Stomach (tissue), 9 donors: ENCODE results near the gene SUMO3. TPM values are rescaled to one million over a fixed set of nuclear protein-coding genes. Genes with fewer than 3 reads are reported as not detected.

Source experiments
- DNase-seq, 2 donors: peaks; one replicate each; pipeline versions ENCODE4 v3.0.0 to v3.0.0-alpha.2; 2013 to 2019
- H3K27ac ChIP-seq, 5 donors: fragments of 200-600 bp in 4 of 5; sonication (generic) in 4 of 5; one replicate each; pipeline ENCODE4 v1.5.1; 2013 to 2019; ENCODE audit warnings: mild to moderate bottlenecking in 1 of 5, moderate library complexity in 1 of 5
- H3K27me3 ChIP-seq, 3 donors: fragments of 200-600 bp; sonication (generic); one replicate each; pipeline ENCODE4 v1.5.1; 2017 to 2019; ENCODE audit warnings: mixed run types in 1 of 3
- H3K36me3 ChIP-seq, 4 donors: fragments of 200-600 bp; sonication (generic); 1 replicate in 3 of 4; 2 replicates in 1 of 4; pipeline ENCODE4 v1.5.1; 2016 to 2019
- H3K4me1 ChIP-seq, 4 donors: fragments of 200-600 bp; sonication (generic); one replicate each; pipeline ENCODE4 v1.5.1; 2016 to 2019
- H3K4me3 ChIP-seq, 4 donors: fragments of 200-600 bp; sonication (generic) in 3 of 4; one replicate each; pipeline ENCODE4 v1.5.1; 2016 to 2019; ENCODE audit warnings: mild to moderate bottlenecking in 1 of 4
- H3K9me3 ChIP-seq, 4 donors: fragments of 200-600 bp; sonication (generic); one replicate each; pipeline ENCODE4 v1.5.1; 2016 to 2019
- CTCF ChIP-seq, 7 experiments: fragments of 450-650 bp in 4 of 7; fragments of 200-600 bp in 3 of 7; sonication (generic) in 3 of 7; IDR thresholded peaks; one replicate each; pipeline ENCODE4 v1.5.1; 2016 to 2019; ENCODE audit warnings: antibody characterized with exemption in 7 of 7, control low read depth in 2 of 7, mild to moderate bottlenecking in 1 of 7
- EP300 ChIP-seq: sonication (generic); formaldehyde crosslinking; IDR thresholded peaks from one replicate; pipeline ENCODE4 v1.6.1; 2017; ENCODE audit warnings: antibody characterized with exemption
- POLR2A ChIP-seq, 4 donors: fragments of 450-650 bp; IDR thresholded peaks; one replicate each; pipeline ENCODE4 v1.6.1; 2016; ENCODE audit warnings: antibody characterized with exemption in 4 of 4, control low read depth in 2 of 4, mild to moderate bottlenecking in 1 of 4, moderate library complexity in 1 of 4
- POLR2AphosphoS5 ChIP-seq, 3 donors: sonication (generic); formaldehyde crosslinking; IDR thresholded peaks; one replicate each; pipeline ENCODE4 v1.6.1; 2016; ENCODE audit warnings: antibody characterized with exemption in 3 of 3
- WGBS, 5 donors: extraction: QIAGEN DNeasy Blood & Tissue Kit in 3 of 5; methylation state at CpG; one replicate each; pipeline versions ENCODE4 v1.1.5 to v1.1.7; 2013 to 2018; 5-methylcytosine and 5-hydroxymethylcytosine counted together
- intact Hi-C: fragments of 100-400 bp; cut with DNase I; formaldehyde crosslinking; loops from one replicate; pipeline ENCODE4 v1.15.1; 2023; ENCODE audit warnings: low total_unique reads
- polyA plus RNA-seq, 3 donors: library from polyadenylated mRNA; stranded (reverse); fragments of 200-250 nt; gene quantifications; one replicate each; pipeline ENCODE4 v1.2.3, GENCODE V29; 2013
- total RNA-seq, 5 donors: library from RNA; depleted of rRNA; stranded (reverse); fragments of >200 nt; gene quantifications; one replicate each; pipeline versions ENCODE4 v1.1.0 to v1.2.3, GENCODE V29; 2014 to 2016
- donor health status: healthy with polysubstance abuse.
- donor health status: Bipolar disorder and iron deficiency.
- donor health status: healthy.

Gene SUMO3
- total and polyA plus RNA-seq, 8 donors: 29.5 to 95.9 (median 55.8) TPM

DNA sequence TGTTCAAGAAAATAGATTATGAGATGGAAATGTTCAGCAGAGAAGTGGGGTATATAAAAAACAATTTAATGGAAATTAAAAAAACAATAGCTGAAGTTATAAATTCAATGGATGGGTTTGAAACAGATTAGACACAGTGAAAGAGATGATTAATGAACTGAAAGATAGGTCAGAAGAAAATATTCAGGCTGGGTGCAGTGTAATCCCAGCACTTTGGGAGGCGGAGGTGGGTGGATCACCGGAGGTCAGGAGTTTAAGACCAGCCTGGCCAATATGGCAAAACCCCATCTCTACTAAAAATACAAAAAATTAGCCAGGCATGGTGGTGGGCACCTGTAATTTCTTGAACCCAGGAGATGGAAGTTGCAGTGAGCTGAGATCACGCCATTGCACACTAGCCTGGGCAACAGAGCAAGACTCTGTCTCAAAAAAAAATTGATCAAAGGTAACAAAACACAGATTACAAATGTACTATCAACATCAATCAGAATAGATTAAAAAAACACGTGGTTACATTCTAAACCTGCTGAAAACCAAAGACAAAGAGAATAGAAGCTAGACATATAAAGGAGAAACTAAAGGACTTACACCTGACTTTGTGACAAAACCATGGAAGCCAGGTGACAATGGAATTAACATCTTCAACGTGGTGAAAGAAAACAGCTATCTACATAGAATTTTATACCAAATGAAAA lies 4.8 kb upstream of the SUMO3 start:
- Histone ChIP-seq H3K27me3 (no peaks in the 10 kb centered on the region), H3K9me3 (peaks cover 7 to 47% (median 31%) of the 10 kb centered on the region in 4 donors), H3K36me3 (no peaks in the 10 kb centered on the region), H3K4me3 (no peak overlapping the region), H3K4me1 (peaks cover 0 to 7% (median 6%) of the 10 kb centered on the region in 4 donors), H3K27ac (no peak overlapping the region)
- intact Hi-C loops: no loop called here
- no peak for DNase-seq
- WGBS, 5 donors: 67 to 73% (median 71%) methylated on average over 5 of the region's 5 CpGs
- TF ChIP-seq POLR2A (IDR thresholded peaks at IDR 0.05) (no peak), CTCF (IDR thresholded peaks at IDR 0.05) (no peak), EP300 (no peak), POLR2AphosphoS5 (IDR thresholded peaks at IDR 0.05) (no peak)

DNA sequence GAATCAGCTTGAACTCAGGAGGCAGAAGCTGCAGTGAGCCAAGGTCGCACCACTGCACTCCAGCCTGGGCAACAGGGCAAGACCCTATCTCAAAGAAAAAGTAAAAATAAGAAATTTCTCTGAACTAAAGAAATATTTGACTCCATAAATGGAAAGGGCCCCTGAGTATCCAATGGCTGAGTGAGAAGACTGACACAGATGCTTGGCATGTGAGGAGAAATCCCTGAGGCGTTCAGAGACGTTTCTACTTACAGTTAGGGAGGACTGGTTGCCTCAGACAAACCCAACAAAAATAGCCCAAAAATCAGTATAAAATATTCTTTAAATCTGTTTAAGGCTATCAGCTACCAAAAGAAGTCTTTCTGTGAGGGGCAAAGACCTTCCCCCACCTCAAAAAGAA lies 3.0 kb upstream of the SUMO3 start:
- Histone ChIP-seq H3K9me3 (peaks cover 6 to 42% (median 28%) of the 10 kb centered on the region in 4 donors), H3K27me3 (no peaks in the 10 kb centered on the region), H3K27ac (no peak overlapping the region), H3K4me3 (no peak overlapping the region), H3K36me3 (no peaks in the 10 kb centered on the region), H3K4me1 (peaks cover 12 to 23% (median 20%) of the 10 kb centered on the region in 4 donors)
- 69 to 88% (median 75%) methylated on average over 3 of the region's 3 CpGs for WGBS, 5 donors
- no peak for TF ChIP-seq POLR2AphosphoS5 (IDR thresholded peaks at IDR 0.05)
- TF ChIP-seq CTCF (IDR thresholded peaks at IDR 0.05): no peak
- no peak for TF ChIP-seq EP300
- TF ChIP-seq POLR2A (IDR thresholded peaks at IDR 0.05): no peak
- intact Hi-C loops: no loop called here
- DNase-seq: no peak

- intact Hi-C loops: loop anchor here (10.0 kb wide), 1 partner anchor 45 kb away; no protein-coding TSS in a partner anchor
- H3K36me3 ChIP-seq: no peaks in the 10 kb centered on the region
- DNase-seq: no peak
- TF ChIP-seq POLR2A (IDR thresholded peaks at IDR 0.05) (no peak), POLR2AphosphoS5 (IDR thresholded peaks at IDR 0.05) (no peak), CTCF (IDR thresholded peaks at IDR 0.05) (no peak), EP300 (no peak)
- no peak overlapping the region for H3K27ac ChIP-seq
- H3K9me3 ChIP-seq: peaks cover 6 to 42% (median 28%) of the 10 kb centered on the region in 4 donors
- H3K4me3 ChIP-seq: no peak overlapping the region
- no peaks in the 10 kb centered on the region for H3K27me3 ChIP-seq
- WGBS, 5 donors: 93 to 97% (median 95%) methylated on average over 33 of the region's 33 CpGs
- peaks cover 12 to 36% (median 21%) of the 10 kb centered on the region in 4 donors for H3K4me1 ChIP-seq
Measured at GRCh38 chr21:44819283-44820243, 1.7 kb upstream of the SUMO3 start.

- Histone ChIP-seq H3K4me1 (peaks cover 12 to 37% (median 25%) of the 10 kb centered on the region in 4 donors), H3K36me3 (peaks cover 3 to 4% (median 4%) of the 10 kb centered on the region in 4 donors), H3K27me3 (no peaks in the 10 kb centered on the region), H3K4me3 (peak overlapping the region; percentile 57 to 73 (median 68)), H3K9me3 (peaks cover 6 to 38% (median 27%) of the 10 kb centered on the region in 4 donors), H3K27ac (peak overlapping the region; percentile 86 to 95 (median 89))
- 50 to 66% (median 55%) methylated on average over 33 to 37 of the region's 37 CpGs; no CpG with 5 or more reads in 1 of the 5 donors for WGBS, 5 donors
- intact Hi-C loops: loop anchor here (10.0 kb wide), 1 partner anchor 46 kb away; no protein-coding TSS in a partner anchor
- TF ChIP-seq CTCF (IDR thresholded peaks at IDR 0.05) (no peak), POLR2A (IDR thresholded peaks at IDR 0.05) (no peak), POLR2AphosphoS5 (IDR thresholded peaks at IDR 0.05) (no peak), EP300 (no peak)
- DNase-seq: no peak
Measured at GRCh38 chr21:44818640-44819011, 764 bp upstream of the SUMO3 start.
